Trophoblast cell (in vitro differentiated cells and primary cell): Measurements from ENCODE around the gene TPH2.

Source experiments
- DNase-seq, 2 donors: peaks; one replicate each; pipeline ENCODE4 v3.0.0-alpha.2; 2016
- H2AFZ ChIP-seq: 2 replicates; pipeline ENCODE4 v1.6.1; 2013; ENCODE audit warnings: low read length, moderate library complexity, mild to moderate bottlenecking; ENCODE audit not compliant: insufficient read depth, poor library complexity
- H2AK5ac ChIP-seq: 2 replicates; pipeline ENCODE4 v1.6.1; 2013; ENCODE audit warnings: mild to moderate bottlenecking, low read length
- H2BK120ac ChIP-seq: 2 replicates; pipeline ENCODE4 v1.6.1; 2013; ENCODE audit warnings: low read length, mild to moderate bottlenecking, moderate library complexity; ENCODE audit not compliant: insufficient read depth, poor library complexity
- H2BK12ac ChIP-seq: 2 replicates; pipeline ENCODE4 v1.6.1; 2013; ENCODE audit warnings: mild to moderate bottlenecking, low read length, moderate library complexity
- H2BK5ac ChIP-seq: 2 replicates; pipeline ENCODE4 v1.6.1; 2013; ENCODE audit warnings: low read length, low read depth, moderate library complexity, mild to moderate bottlenecking; ENCODE audit not compliant: poor library complexity
- H3K14ac ChIP-seq: 2 replicates; pipeline ENCODE4 v1.6.1; 2013; ENCODE audit warnings: mild to moderate bottlenecking, low read length
- H3K18ac ChIP-seq: 2 replicates; pipeline ENCODE4 v1.6.1; 2013; ENCODE audit warnings: mild to moderate bottlenecking, low read length
- H3K23ac ChIP-seq: 2 replicates; pipeline ENCODE4 v1.6.1; 2013; ENCODE audit warnings: low read length
- H3K27ac ChIP-seq: 2 replicates; pipeline ENCODE4 v1.5.1; 2013; ENCODE audit warnings: low read depth, mild to moderate bottlenecking, inconsistent platforms, low read length, moderate library complexity
- H3K27me3 ChIP-seq: 2 replicates; pipeline ENCODE4 v1.6.1; 2013; ENCODE audit warnings: inconsistent platforms, mild to moderate bottlenecking, low read length, moderate library complexity; ENCODE audit not compliant: insufficient read depth
- H3K36me3 ChIP-seq, 2 experiments: 1 replicate in 1 of 2; 2 replicates in 1 of 2; pipeline ENCODE4 v1.6.1; 2013; ENCODE audit warnings: low read length in 2 of 2, mild to moderate bottlenecking in 2 of 2, moderate library complexity in 1 of 2; ENCODE audit not compliant: insufficient read depth in 2 of 2, control insufficient read depth in 1 of 2
- H3K4ac ChIP-seq: 2 replicates; pipeline ENCODE4 v1.6.1; 2013; ENCODE audit warnings: low read depth, mild to moderate bottlenecking, low read length, moderate library complexity
- H3K4me1 ChIP-seq, 2 experiments: 1 replicate in 1 of 2; 2 replicates in 1 of 2; pipeline ENCODE4 v1.6.1; 2013; ENCODE audit warnings: low read length in 2 of 2, mild to moderate bottlenecking in 2 of 2, moderate library complexity in 1 of 2; ENCODE audit not compliant: insufficient read depth in 2 of 2, control insufficient read depth in 1 of 2
- H3K4me2 ChIP-seq: 2 replicates; pipeline ENCODE4 v1.6.1; 2013; ENCODE audit warnings: inconsistent platforms, mild to moderate bottlenecking, low read length, moderate library complexity
- H3K4me3 ChIP-seq: 2 replicates; pipeline ENCODE4 v1.5.1; 2013; ENCODE audit warnings: mild to moderate bottlenecking, low read depth, low read length, inconsistent platforms
- H3K79me1 ChIP-seq: one replicate; pipeline ENCODE4 v1.6.1; 2013; ENCODE audit warnings: low read length
- H3K79me2 ChIP-seq: 2 replicates; pipeline ENCODE4 v1.6.1; 2013; ENCODE audit warnings: low read length, mild to moderate bottlenecking; ENCODE audit not compliant: control insufficient read depth, insufficient read depth, poor library complexity
- H3K9ac ChIP-seq: 2 replicates; pipeline ENCODE4 v1.6.1; 2013; ENCODE audit warnings: mild to moderate bottlenecking, low read length
- H3K9me3 ChIP-seq: 2 replicates; pipeline ENCODE4 v1.6.1; 2013; ENCODE audit warnings: low read depth, mild to moderate bottlenecking, control low read depth, inconsistent platforms, low read length; ENCODE audit not compliant: insufficient read depth
- H4K12ac ChIP-seq: 2 replicates; pipeline ENCODE4 v1.6.1; 2013; ENCODE audit warnings: low read depth, mild to moderate bottlenecking, low read length, moderate library complexity
- H4K8ac ChIP-seq: 2 replicates; pipeline ENCODE4 v1.6.1; 2013; ENCODE audit warnings: low read depth, mild to moderate bottlenecking, low read length, moderate library complexity
- H4K91ac ChIP-seq: one replicate; pipeline ENCODE4 v1.6.1; 2013; ENCODE audit warnings: low read depth, mild to moderate bottlenecking, low read length, moderate library complexity
- WGBS: extraction: QIAGEN DNeasy Blood & Tissue Kit; methylation state at CpG from one replicate; pipeline ENCODE4 v1.1.7; 2013; ENCODE audit warnings: missing lambda C conversion rate; ENCODE audit not compliant: insufficient read length, insufficient coverage; ENCODE audit errors: extremely low coverage; 5-methylcytosine and 5-hydroxymethylcytosine counted together

Gene TPH2

DNA sequence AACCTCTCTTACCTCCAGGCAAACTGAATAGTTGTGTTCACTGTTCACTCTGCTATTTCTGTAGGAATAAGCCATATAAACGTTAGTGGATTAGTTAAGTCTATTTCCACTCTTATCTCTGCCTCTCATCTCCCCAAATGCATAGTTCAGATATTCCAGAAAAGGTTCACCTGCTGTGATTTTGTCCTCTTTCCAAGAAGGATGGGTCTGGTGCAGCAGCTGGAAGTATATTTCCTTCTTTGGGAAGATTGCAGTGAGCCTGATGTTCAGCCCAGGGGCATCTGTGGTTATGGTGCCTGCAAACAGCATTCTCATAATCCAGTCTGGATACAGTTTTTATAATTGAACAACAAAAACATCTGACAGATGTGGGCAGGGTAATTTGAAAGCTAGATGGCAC, 97.7 kb downstream of the TPH2 start:
- H3K4me2 ChIP-seq: no peak overlapping the region
- H3K27ac ChIP-seq: no peak overlapping the region
- H3K4me3 ChIP-seq: no peak overlapping the region
- H3K27me3 ChIP-seq: no peaks in the 10 kb centered on the region
- H2AFZ ChIP-seq: no peak overlapping the region
- no peak overlapping the region for H3K14ac ChIP-seq
- H3K36me3 ChIP-seq: no peaks in the 10 kb centered on the region
- H3K79me2 ChIP-seq: no peaks in the 10 kb centered on the region
- no peak overlapping the region for H4K91ac ChIP-seq
- H4K12ac ChIP-seq: no peak overlapping the region
- no peak overlapping the region for H4K8ac ChIP-seq
- H3K9ac ChIP-seq: no peak overlapping the region
- H3K4ac ChIP-seq: no peak overlapping the region
- no peaks in the 10 kb centered on the region for H3K4me1 ChIP-seq
- WGBS: no CpG with 5 or more reads among the region's 1 CpG
- H3K18ac ChIP-seq: no peak overlapping the region
- no peaks in the 10 kb centered on the region for H3K79me1 ChIP-seq
- no peak overlapping the region for H2BK12ac ChIP-seq
- no peak overlapping the region for H2BK120ac ChIP-seq
- H3K23ac ChIP-seq: no peak overlapping the region
- no peak overlapping the region for H2AK5ac ChIP-seq
- H3K9me3 ChIP-seq: no peaks in the 10 kb centered on the region
- H2BK5ac ChIP-seq: no peak overlapping the region
- DNase-seq: no peak

DNA sequence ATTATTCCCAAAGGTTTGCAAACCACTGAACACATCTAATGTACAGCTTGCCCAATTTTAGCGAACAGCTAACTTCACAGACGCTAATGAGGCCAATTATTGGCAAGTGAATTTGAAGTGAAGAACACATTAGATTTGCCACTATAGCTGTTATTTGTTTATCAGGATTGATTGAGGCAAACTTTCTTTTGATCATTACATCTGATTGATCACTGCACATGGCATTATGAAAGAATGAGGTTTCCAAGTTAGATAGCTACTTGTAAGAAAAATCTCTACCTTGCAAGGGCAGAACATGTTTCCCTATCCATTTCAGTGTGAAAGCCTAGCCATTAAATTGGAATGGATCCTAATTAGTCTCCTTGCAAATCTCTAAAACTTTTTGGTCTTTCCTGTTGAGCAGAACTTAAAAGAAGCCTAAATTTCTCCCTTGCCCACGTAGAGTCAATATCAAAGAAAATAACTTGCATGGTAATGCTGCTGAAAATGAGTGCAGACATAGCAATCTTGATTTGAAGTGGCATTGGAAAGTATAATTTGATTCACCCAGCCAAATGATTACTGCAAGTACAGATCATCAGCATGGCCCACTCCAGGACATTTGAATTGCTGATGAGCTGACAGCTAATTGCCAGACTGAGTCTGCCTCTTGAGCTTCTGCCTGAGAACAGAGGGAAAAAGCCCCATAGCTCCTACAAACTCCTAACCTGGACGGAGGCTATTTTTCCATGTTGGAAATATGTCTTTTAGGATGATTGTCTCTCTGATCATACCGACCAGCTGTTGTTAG, 98.6 kb downstream of the TPH2 start:
- H3K27ac ChIP-seq: no peak overlapping the region
- H3K18ac ChIP-seq: no peak overlapping the region
- H3K9ac ChIP-seq: no peak overlapping the region
- H3K4me3 ChIP-seq: no peak overlapping the region
- H4K12ac ChIP-seq: no peak overlapping the region
- no peaks in the 10 kb centered on the region for H3K4me1 ChIP-seq
- H3K79me2 ChIP-seq: no peaks in the 10 kb centered on the region
- no peak overlapping the region for H4K91ac ChIP-seq
- no peak overlapping the region for H2BK120ac ChIP-seq
- no peaks in the 10 kb centered on the region for H3K27me3 ChIP-seq
- no peak overlapping the region for H2BK5ac ChIP-seq
- no peak overlapping the region for H2AFZ ChIP-seq
- no peaks in the 10 kb centered on the region for H3K79me1 ChIP-seq
- no peak for DNase-seq
- H3K14ac ChIP-seq: no peak overlapping the region
- no CpG with 5 or more reads among the region's 5 CpGs for WGBS
- H3K4ac ChIP-seq: no peak overlapping the region
- no peak overlapping the region for H2BK12ac ChIP-seq
- H3K9me3 ChIP-seq: no peaks in the 10 kb centered on the region
- no peak overlapping the region for H2AK5ac ChIP-seq
- H3K23ac ChIP-seq: no peak overlapping the region
- no peak overlapping the region for H3K4me2 ChIP-seq
- H3K36me3 ChIP-seq: no peaks in the 10 kb centered on the region
- no peak overlapping the region for H4K8ac ChIP-seq

DNA sequence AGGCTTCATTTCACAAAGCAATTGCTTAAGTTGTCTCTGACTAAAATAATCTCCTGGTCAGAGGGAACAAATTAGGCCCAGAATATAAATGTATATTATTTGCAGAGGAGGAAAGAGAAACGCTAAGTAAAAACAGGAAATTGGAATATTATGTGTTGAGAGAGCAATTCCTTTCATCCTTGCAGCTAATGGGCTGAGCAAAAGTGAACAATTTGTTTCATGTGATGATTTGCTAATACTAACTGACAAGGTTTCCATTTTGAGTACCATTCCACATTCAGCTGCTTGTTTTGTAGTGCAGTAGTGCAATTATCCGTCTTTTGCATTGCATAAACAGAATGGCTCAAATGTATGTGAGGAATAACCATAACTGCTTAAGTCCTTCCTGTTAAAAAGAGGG, 103.2 kb downstream of the TPH2 start:
- H2AFZ ChIP-seq: no peak overlapping the region
- no peak overlapping the region for H3K14ac ChIP-seq
- H2BK5ac ChIP-seq: no peak overlapping the region
- no peak overlapping the region for H3K23ac ChIP-seq
- H3K4me2 ChIP-seq: no peak overlapping the region
- H2BK12ac ChIP-seq: no peak overlapping the region
- no CpG with 5 or more reads among the region's 2 CpGs for WGBS
- DNase-seq: no peak
- peaks cover 0 to 3% of the 10 kb centered on the region in 2 experiments for H3K4me1 ChIP-seq
- H3K27ac ChIP-seq: no peak overlapping the region
- H3K79me2 ChIP-seq: no peaks in the 10 kb centered on the region
- H4K91ac ChIP-seq: no peak overlapping the region
- H4K12ac ChIP-seq: no peak overlapping the region
- no peak overlapping the region for H2AK5ac ChIP-seq
- H3K79me1 ChIP-seq: no peaks in the 10 kb centered on the region
- H3K9ac ChIP-seq: no peak overlapping the region
- no peaks in the 10 kb centered on the region for H3K27me3 ChIP-seq
- H3K18ac ChIP-seq: no peak overlapping the region
- no peaks in the 10 kb centered on the region for H3K9me3 ChIP-seq
- H4K8ac ChIP-seq: no peak overlapping the region
- no peaks in the 10 kb centered on the region for H3K36me3 ChIP-seq
- H3K4ac ChIP-seq: no peak overlapping the region
- no peak overlapping the region for H3K4me3 ChIP-seq
- no peak overlapping the region for H2BK120ac ChIP-seq

DNA sequence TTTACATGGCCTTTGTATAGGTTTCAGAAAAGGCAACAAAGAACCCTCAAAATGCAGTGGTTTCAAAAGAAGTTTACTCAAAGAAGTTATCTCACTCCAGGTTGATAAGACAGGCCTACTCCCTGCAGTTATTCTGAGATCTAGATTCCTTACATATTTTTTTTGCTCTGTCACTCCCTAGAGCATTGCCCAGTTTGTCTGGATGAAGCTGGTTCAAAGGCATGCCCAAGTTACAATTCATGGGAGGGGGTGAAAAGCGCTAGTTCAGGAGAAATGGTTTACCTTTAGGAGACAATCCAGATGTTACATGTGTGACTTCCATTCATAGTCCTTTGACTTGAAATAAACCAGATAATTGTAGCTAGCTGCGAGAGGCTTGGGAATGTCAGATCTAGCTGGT, 115.0 kb downstream of the TPH2 start:
- no peak overlapping the region for H4K12ac ChIP-seq
- H3K36me3 ChIP-seq: no peaks in the 10 kb centered on the region
- peak overlapping the region; percentile 15 for H2BK12ac ChIP-seq
- no peaks in the 10 kb centered on the region for H3K79me2 ChIP-seq
- no peak overlapping the region for H4K8ac ChIP-seq
- peak; percentile 35 to 77 for DNase-seq
- H3K4me1 ChIP-seq: peaks cover 2 to 11% of the 10 kb centered on the region in 2 experiments
- no peaks in the 10 kb centered on the region for H3K9me3 ChIP-seq
- H2AK5ac ChIP-seq: no peak overlapping the region
- no peak overlapping the region for H3K4ac ChIP-seq
- peak overlapping the region; percentile 83 for H3K27ac ChIP-seq
- peak overlapping the region; percentile 61 for H2BK5ac ChIP-seq
- H3K14ac ChIP-seq: peak overlapping the region; percentile 35
- H3K23ac ChIP-seq: no peak overlapping the region
- H3K27me3 ChIP-seq: no peaks in the 10 kb centered on the region
- no peak overlapping the region for H3K4me3 ChIP-seq
- H3K9ac ChIP-seq: no peak overlapping the region
- H3K4me2 ChIP-seq: no peak overlapping the region
- peaks cover 7% of the 10 kb centered on the region for H3K79me1 ChIP-seq
- H3K18ac ChIP-seq: no peak overlapping the region
- peak overlapping the region; percentile 47 for H2BK120ac ChIP-seq
- peak overlapping the region; percentile 41 for H4K91ac ChIP-seq
- WGBS: no CpG with 5 or more reads among the region's 2 CpGs
- no peak overlapping the region for H2AFZ ChIP-seq
